Lower leg skin (tissue), 3 donors: ENCODE measurements around the gene TCERG1L.

Source experiments
- POLR2A ChIP-seq, 2 donors: fragments of 450-650 bp; IDR thresholded peaks; one replicate each; pipeline ENCODE4 v1.6.1; 2016 to 2017; ENCODE audit warnings: antibody characterized with exemption in 2 of 2, mild to moderate bottlenecking in 1 of 2, moderate library complexity in 1 of 2
- TF ChIP-seq, protein P1 (sequence below), 3 donors: fragments of 450-650 bp; IDR thresholded peaks; one replicate each; pipeline ENCODE4 v1.5.1; 2016; ENCODE audit warnings: antibody characterized with exemption in 3 of 3, mild to moderate bottlenecking in 3 of 3, moderate library complexity in 2 of 3

DNA sequence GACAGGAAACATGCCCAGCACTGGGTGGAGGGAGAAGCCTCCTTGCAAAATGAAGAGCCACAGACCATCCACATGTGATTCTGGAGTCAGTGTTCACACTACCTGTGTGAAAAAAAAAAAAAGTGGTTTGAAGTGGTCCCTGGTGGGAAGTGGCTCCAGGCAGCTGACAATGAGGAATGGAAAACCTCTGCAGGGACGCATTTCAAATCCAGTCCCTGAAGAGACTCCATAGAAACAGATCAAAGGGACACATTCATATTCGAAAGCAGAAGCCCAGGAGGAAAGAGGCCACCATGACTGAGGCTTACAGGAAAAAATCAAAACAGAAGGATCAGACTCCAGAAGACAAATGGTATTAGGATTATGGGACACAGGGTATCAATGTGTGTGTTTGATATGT, 11.5 kb upstream of the TCERG1L start:
- TF ChIP-seq, protein P1, sequence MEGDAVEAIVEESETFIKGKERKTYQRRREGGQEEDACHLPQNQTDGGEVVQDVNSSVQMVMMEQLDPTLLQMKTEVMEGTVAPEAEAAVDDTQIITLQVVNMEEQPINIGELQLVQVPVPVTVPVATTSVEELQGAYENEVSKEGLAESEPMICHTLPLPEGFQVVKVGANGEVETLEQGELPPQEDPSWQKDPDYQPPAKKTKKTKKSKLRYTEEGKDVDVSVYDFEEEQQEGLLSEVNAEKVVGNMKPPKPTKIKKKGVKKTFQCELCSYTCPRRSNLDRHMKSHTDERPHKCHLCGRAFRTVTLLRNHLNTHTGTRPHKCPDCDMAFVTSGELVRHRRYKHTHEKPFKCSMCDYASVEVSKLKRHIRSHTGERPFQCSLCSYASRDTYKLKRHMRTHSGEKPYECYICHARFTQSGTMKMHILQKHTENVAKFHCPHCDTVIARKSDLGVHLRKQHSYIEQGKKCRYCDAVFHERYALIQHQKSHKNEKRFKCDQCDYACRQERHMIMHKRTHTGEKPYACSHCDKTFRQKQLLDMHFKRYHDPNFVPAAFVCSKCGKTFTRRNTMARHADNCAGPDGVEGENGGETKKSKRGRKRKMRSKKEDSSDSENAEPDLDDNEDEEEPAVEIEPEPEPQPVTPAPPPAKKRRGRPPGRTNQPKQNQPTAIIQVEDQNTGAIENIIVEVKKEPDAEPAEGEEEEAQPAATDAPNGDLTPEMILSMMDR (IDR thresholded peaks at IDR 0.05): no peak
- TF ChIP-seq POLR2A (IDR thresholded peaks at IDR 0.05): no peak
